HG03139 (cell line): ENCODE results near the gene MAN2C1.
"Not testable (repeated sequence)": the region's sequence is repeated elsewhere in the genome, so short reads cannot be mapped to it uniquely, and the experiment has no call there.

ENCODE experiments used
- ATAC-seq: cut with Tn5 transposase; IDR thresholded peaks from one replicate; pipeline ENCODE4 v1.9.1; 2021; ENCODE audit not compliant: unreplicated experiment

MAN2C1 gene

DNA sequence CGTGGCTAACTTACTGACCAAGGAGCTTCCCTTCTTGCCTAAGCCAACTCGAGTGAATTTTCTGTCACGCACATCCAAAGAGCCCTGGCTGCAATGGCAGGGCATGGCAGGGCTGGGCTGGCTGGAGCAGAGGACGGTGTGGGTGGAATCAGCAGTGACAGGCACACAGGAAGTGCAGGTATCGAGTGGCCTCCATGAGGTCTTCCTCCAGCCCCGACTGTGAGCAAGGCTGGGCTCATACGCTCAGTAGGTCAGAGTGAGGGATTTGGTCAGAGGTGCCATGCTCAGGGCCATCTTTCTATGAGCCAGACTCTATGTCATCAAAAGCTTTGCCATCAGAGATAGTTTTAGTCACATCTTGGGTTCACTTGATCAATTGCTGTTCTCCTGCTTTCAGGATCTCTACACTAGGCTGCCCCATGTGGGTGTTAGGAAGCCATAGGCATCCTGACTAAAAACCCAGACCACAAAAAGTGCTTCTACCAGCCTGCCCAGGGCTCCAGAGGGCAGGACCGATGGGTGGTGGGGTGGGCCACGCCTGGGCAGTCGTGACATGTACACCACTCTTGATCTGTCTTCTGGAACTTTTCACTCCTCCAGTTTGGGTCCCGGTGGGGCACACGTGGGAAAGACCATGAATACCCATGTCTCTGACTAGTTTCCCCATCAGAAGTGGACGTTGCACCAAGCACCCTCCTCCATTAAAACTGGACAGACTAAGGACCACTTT is 55.1 kb downstream of the MAN2C1 start:
- ATAC-seq, result no peak

GRCh38 chr15:75312548-75312947 is 55.9 kb downstream of the MAN2C1 start:
- not testable (repeated sequence) for ATAC-seq

DNA sequence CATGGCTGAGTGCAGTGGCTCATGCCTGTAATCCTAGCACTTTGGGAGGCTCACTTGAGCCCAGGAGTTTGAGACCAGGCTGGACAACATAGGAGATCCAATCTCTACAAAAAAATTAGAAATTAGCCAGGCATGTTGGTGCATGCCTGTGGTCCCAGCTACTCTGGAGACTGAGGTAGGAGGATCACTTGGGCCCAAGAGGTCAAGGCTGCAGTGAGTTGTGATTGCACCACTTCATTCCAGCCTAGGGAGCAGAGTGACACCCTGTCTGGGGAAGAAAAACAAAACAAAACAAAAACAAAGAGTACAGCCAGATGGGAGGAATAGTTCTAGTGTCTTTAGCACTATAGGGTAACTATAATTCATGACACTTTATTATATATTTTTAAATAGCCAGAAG is 58.7 kb downstream of the MAN2C1 start:
- ATAC-seq, result no peak

GRCh38 chr15:75307778-75308390 is 60.5 kb downstream of the MAN2C1 start:
- no peak for ATAC-seq

GRCh38 chr15:75306188-75306587 is 62.2 kb downstream of the MAN2C1 start:
- no peak for ATAC-seq
